Heart left ventricle (tissue), 13 donors: ENCODE results near the gene POLD2.

ENCODE experiments used
- CTCF ChIP-seq, 12 donors: fragments of 200-600 bp; sonication (generic) in 4 of 12; IDR thresholded peaks; one replicate each; pipeline versions ENCODE4 v1.5.0 to v1.8.0; 2018 to 2022; ENCODE audit warnings: antibody characterized with exemption in 12 of 12, mild to moderate bottlenecking in 5 of 12
- POLR2A ChIP-seq, 2 donors: fragments of 450-650 bp; IDR thresholded peaks; one replicate each; pipeline ENCODE4 v1.6.1; 2017; ENCODE audit warnings: antibody characterized with exemption in 2 of 2, mild to moderate bottlenecking in 2 of 2, moderate library complexity in 2 of 2
- donor health status: ischemic (EF 13 %, LVEDD 7.1; RV severe dilation, severe dysfunction).
- donor health status: DM: no; HTN: yes; CAD: no.
- donor health status: DM: no; HTN: no; CAD: no.
- donor health status: ischemic (EF 25% LVEDD 6.9; RV normal size, moderate dysfunction).
- donor health status: ischemic (EF 25% LVEDD 5.7; RV mildly dilated, moderate dysfunction).
- donor health status: ischemic (EF 35%, LVEDD 5.7; RV mildly dilated, moderate dysfunction).
- donor health status: nonischemic (EF 11% LVEDD 7.7; RV severe dilation, severe dysfunction).
- donor health status: DM: yes; HTN: yes; CAD: no.
- donor health status: PGD.
- donor health status: ischemic (EF 29% LVEDD 5.4; RV normal size, mild dysfunction).
- donor health status: nonischemic (EF 23%, LVEDD 6.1; RV moderate dilation, normal function).

DNA sequence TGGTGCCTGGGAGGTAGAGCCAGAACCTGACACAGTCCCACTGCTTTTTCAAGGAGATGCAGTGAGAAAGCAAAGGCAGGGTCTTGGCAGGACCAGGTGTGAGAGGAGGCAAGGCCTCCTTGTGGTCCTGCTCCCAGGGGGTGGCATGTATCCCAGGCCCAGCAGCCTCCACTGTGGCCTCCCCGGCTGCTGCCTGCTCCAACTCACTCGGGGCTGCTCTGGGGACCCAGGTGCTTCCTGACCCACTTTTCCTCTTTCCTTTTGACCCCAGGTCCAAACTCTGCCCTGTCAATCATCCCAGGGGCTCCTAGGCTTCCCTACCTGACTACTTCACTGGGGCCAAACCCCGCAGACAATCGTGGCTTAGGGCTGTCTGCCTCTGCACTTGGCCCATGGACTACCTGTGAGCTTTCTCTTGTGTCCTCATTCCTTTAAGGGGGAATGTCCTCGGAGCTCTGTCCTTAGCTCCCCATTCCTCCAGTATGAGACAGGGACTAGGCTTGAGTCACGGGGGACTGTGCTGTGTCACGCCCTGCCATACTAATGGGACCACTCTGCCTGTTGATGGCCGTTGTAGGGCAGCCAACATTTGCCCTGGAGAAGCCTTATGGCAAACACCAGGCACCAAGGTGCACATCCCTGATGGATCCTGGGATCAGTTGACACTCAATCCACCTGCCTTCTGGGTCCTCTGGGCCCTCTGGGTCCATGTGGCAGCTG is 20.3 kb downstream of the POLD2 start:
- TF ChIP-seq CTCF (IDR thresholded peaks at IDR 0.05), result no peak
- no peak for TF ChIP-seq POLR2A (IDR thresholded peaks at IDR 0.05)
